Mammary epithelial cell (primary cell): ENCODE data around the gene CCR5AS.

Experiments used
- EZH2 ChIP-seq: IDR thresholded peaks from 2 replicates; pipeline ENCODE4 v1.6.1; 2012; ENCODE audit warnings: low read length, inconsistent platforms, borderline replicate concordance
- TF ChIP-seq, protein P1 (sequence below), 2 donors: IDR thresholded peaks in 1 of 2; conservative IDR thresholded peaks in 1 of 2; 2 replicates each; pipeline ENCODE4 v1.5.1; 2011 to 2012; ENCODE audit warnings: inconsistent platforms in 2 of 2, low read length in 2 of 2, mild to moderate bottlenecking in 2 of 2, control low read depth in 1 of 2, low read depth in 1 of 2; ENCODE audit not compliant: insufficient read depth in 1 of 2; ENCODE audit errors: extremely low read depth in 1 of 2

- TF ChIP-seq, protein P1, sequence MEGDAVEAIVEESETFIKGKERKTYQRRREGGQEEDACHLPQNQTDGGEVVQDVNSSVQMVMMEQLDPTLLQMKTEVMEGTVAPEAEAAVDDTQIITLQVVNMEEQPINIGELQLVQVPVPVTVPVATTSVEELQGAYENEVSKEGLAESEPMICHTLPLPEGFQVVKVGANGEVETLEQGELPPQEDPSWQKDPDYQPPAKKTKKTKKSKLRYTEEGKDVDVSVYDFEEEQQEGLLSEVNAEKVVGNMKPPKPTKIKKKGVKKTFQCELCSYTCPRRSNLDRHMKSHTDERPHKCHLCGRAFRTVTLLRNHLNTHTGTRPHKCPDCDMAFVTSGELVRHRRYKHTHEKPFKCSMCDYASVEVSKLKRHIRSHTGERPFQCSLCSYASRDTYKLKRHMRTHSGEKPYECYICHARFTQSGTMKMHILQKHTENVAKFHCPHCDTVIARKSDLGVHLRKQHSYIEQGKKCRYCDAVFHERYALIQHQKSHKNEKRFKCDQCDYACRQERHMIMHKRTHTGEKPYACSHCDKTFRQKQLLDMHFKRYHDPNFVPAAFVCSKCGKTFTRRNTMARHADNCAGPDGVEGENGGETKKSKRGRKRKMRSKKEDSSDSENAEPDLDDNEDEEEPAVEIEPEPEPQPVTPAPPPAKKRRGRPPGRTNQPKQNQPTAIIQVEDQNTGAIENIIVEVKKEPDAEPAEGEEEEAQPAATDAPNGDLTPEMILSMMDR (conservative IDR thresholded peaks at IDR 0.05 in 1 of 2, IDR thresholded peaks at IDR 0.05 in 1 of 2; ENCODE audit: extremely low read depth in 1 of 2, insufficient read depth in 1 of 2, low read depth in 1 of 2, low read length in 2 of 2): no peak
- no peak for TF ChIP-seq EZH2
Measured at GRCh38 chr3:46399098-46399497, 7.8 kb downstream of the CCR5AS start.
